ENCODE results near the gene SLC37A2.

SLC37A2 gene

DNA sequence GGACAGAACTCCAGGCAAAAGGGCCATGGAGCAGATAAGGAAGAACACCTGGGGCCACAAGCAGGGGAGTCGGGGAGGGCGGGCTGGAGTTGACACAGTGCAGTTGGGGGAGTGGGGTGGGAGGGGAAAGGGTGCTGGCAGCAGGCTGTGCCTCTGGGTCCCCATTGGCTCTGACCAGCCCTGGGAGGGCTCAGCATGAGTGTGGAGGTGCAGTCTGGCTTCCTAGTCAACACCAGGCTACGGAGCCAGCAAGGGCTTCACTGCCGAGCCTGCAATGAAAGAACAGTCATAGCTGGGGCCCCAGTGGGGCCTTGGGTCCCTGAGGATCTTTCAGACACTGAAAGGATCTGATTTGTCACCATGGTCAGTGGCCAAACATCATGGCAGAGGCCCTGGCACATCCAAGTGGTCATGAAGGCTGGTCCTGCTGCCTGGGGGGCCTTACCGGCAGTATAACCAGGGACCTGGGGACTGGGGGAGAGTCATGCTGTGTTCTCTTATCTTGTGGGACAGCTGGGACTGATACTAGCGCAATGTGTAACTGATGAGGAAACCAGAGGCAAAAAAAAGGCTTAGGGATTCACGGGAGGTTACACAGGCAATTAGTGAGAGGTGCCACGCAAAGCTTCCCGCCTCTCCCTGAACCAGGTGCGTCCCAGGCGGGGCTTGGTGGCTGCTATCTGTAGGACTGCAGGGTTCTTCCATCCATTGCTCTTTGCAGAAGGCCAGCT lies 11.6 kb downstream of the SLC37A2 start:
- H3K4me3 ChIP-seq (ENCODE audit: low read depth, low read length), result no peak overlapping the region
- TF ChIP-seq, protein P1, sequence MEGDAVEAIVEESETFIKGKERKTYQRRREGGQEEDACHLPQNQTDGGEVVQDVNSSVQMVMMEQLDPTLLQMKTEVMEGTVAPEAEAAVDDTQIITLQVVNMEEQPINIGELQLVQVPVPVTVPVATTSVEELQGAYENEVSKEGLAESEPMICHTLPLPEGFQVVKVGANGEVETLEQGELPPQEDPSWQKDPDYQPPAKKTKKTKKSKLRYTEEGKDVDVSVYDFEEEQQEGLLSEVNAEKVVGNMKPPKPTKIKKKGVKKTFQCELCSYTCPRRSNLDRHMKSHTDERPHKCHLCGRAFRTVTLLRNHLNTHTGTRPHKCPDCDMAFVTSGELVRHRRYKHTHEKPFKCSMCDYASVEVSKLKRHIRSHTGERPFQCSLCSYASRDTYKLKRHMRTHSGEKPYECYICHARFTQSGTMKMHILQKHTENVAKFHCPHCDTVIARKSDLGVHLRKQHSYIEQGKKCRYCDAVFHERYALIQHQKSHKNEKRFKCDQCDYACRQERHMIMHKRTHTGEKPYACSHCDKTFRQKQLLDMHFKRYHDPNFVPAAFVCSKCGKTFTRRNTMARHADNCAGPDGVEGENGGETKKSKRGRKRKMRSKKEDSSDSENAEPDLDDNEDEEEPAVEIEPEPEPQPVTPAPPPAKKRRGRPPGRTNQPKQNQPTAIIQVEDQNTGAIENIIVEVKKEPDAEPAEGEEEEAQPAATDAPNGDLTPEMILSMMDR (IDR thresholded peaks at IDR 0.05; ENCODE audit: borderline replicate concordance, insufficient read depth, low read depth, low read length), result no peak

DNA sequence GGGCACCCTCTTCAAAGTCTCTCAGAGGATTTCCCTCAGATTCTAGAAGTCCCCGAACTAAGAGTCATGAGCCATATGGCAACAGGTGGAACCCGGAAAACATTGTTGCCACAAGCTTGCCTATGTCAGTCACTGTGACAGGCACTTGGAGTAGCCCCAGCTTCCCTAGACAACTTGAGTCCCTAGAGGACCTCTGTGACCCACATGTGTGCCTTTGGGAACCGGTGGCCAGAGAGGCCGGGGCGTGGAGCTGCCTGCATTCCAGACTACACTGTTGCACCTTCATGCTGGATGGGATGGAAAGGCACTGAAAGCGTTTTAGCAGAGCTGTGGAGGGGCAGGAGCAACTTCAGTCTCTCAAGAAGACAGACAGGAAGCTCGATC lies 12.1 kb downstream of the SLC37A2 start:
- H3K4me3 ChIP-seq (ENCODE audit: low read depth, low read length), result no peak overlapping the region
- TF ChIP-seq, protein P1 (IDR thresholded peaks at IDR 0.05; ENCODE audit: borderline replicate concordance, insufficient read depth, low read depth, low read length), result no peak

DNA sequence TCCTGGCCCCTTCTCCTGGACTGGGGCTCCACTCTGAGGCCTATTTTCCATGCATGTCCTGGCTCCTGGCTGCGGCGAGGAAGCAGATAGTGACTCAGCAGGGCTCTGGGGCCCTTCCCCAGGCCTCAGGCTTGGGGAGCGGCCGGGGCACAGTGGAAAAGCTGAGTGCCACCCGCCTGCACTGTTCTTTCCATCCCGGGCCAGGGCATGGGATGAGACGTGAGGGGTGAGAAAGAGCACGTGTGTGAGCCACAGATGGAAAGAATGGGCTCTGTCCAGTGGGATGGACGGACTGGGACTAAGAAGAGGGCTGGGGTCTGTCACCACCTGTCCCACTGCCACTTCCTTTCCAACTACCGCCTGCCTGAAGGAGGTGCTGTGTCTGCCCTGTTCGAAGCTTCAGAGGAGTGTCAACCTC lies 12.8 kb downstream of the SLC37A2 start:
- H3K4me3 ChIP-seq (ENCODE audit: low read depth, low read length), result no peak overlapping the region
- TF ChIP-seq, protein P1 (IDR thresholded peaks at IDR 0.05; ENCODE audit: borderline replicate concordance, insufficient read depth, low read depth, low read length), result no peak

DNA sequence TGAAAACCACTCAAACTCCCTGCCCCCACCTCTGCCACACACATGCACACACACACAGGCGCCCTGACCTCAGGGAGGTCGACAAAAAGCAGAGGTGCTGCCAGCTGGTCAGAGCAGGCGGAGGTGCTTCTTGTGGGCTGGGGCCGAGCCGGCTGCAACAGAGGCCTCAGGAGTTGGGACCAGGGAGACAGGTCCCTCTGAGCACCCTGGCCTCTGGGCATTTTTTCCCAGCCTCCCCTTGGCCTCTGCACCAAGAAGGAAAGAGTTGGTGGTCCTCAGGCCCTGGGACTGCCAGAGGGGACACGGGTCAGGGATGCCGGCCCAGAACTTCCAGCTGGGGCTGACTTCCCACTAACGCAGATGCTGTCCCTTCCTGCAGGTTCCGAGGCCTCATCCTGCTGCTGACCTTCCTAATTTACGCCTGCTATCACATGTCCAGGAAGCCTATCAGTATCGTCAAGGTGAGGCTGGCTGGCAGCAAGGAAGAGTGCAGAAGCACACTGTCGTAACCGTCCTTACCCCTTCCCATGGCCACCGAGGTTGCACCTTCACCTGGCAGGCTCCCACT lies 13.4 kb downstream of the SLC37A2 start:
- TF ChIP-seq, protein P1 (IDR thresholded peaks at IDR 0.05; ENCODE audit: borderline replicate concordance, insufficient read depth, low read depth, low read length), result no peak
- no peak overlapping the region for H3K4me3 ChIP-seq (ENCODE audit: low read depth, low read length)

DNA sequence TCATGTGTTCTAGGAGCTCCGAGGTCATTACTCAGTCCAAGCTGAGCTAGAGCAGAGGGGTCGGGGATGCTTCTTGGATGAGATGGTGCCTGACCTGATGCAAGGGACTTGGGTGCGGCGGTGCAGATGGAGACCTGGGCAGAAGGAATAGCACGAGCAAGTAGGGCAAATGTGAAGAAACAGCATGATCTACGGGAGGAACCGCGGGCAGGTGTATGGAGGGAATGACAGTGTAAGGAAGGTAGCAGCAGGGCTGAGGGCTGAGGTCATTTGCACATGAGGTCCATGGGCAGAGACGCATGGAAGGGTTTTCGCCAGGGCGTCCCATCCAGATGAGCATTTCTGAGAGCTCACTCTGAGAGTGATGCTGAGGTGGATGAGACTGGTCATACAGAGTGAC lies 14.9 kb downstream of the SLC37A2 start:
- TF ChIP-seq, protein P1 (IDR thresholded peaks at IDR 0.05; ENCODE audit: borderline replicate concordance, insufficient read depth, low read depth, low read length), result no peak
- no peak overlapping the region for H3K4me3 ChIP-seq (ENCODE audit: low read depth, low read length)

DNA sequence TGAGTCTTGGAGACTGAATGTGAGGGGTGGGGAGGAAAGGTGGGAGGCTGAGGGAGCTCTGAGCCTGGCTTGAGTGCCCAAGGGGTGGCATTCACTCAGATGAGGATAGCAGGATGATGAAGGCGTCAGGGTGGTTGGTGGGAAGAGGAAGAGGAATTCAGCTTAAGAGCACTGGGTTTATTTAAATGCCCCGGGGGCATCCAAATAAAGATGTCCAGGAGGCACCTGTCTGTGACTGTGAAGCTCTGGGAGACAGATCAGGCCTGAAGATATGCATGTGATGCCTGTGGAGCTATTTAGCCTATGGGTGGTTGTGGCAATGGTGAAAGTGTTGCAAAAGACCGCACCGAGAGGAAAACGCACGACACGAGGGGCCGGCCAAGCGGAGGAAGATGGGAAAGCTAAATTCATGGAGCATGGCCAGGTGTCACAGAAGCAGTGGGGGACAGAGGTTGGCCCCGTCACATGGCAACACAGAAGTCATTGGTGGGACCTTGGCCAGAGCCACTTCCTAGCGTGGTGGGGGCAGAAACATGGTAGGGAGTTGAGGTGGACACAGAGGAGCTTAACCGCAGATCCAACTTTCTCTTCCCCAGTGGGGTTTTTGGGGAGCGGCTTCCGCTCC lies 15.5 kb downstream of the SLC37A2 start:
- H3K4me3 ChIP-seq (ENCODE audit: low read depth, low read length), result no peak overlapping the region
- TF ChIP-seq, protein P1 (IDR thresholded peaks at IDR 0.05; ENCODE audit: borderline replicate concordance, insufficient read depth, low read depth, low read length), result no peak

Data from GM12875 (cell line).